GM12875 (cell line): ENCODE data around the gene SPIRE1.

Experiments used
- H3K4me3 ChIP-seq: one replicate; pipeline ENCODE4 v1.5.1; 2011; ENCODE audit warnings: low read depth, low read length, control low read depth
- TF ChIP-seq, protein P1 (sequence below): IDR thresholded peaks from 2 replicates; pipeline ENCODE4 v1.5.1; 2011; ENCODE audit warnings: low read depth, mild to moderate bottlenecking, control low read depth, inconsistent platforms, low read length, moderate library complexity, borderline replicate concordance; ENCODE audit not compliant: insufficient read depth

SPIRE1 gene

DNA sequence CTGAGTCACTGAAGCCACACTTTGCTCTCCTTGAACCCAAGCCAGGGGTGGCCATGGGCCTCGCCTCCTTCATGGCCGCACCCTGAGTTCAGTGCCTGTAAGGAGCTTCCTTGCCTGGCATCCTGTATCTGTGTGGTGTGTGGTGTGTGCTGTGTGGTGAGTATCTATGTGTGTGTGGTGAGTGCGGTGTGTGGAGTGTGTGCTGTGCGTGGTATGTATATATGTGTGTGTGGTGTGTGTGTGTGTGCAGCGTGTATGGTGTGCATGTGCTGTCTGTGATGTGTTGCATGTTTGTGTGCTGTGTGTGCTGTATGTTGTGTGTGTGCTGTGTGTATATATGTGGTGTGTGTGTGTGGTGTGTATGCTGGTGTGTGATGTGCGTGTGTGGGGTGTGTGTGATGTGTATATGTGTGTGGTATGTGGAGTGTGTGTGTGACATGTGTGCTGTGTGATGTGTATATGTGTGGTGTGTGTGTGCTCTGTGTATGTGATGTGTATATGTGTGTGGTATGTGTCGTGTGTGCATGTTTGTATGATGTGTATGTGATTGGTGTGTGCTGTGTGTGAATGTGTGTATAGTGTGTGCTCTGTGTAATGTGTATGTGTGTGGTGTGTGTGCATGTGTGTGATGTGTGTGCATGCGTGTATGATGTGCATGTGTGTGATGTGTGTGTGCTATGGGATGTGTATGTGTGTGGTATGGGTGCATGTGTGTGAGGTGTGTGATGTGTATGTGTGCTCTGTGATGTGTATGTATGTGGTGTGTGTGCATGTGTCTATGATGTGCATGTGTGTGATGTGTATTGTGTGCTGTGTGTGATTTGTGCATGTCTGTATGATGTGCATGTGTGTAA, 227.5 kb downstream of the SPIRE1 start:
- H3K4me3 ChIP-seq: no peak overlapping the region
- TF ChIP-seq, protein P1, sequence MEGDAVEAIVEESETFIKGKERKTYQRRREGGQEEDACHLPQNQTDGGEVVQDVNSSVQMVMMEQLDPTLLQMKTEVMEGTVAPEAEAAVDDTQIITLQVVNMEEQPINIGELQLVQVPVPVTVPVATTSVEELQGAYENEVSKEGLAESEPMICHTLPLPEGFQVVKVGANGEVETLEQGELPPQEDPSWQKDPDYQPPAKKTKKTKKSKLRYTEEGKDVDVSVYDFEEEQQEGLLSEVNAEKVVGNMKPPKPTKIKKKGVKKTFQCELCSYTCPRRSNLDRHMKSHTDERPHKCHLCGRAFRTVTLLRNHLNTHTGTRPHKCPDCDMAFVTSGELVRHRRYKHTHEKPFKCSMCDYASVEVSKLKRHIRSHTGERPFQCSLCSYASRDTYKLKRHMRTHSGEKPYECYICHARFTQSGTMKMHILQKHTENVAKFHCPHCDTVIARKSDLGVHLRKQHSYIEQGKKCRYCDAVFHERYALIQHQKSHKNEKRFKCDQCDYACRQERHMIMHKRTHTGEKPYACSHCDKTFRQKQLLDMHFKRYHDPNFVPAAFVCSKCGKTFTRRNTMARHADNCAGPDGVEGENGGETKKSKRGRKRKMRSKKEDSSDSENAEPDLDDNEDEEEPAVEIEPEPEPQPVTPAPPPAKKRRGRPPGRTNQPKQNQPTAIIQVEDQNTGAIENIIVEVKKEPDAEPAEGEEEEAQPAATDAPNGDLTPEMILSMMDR: no peak

GRCh38 chr18:12429556-12429955, 228.4 kb downstream of the SPIRE1 start:
- TF ChIP-seq, protein P1: no peak
- H3K4me3 ChIP-seq: no peak overlapping the region

DNA sequence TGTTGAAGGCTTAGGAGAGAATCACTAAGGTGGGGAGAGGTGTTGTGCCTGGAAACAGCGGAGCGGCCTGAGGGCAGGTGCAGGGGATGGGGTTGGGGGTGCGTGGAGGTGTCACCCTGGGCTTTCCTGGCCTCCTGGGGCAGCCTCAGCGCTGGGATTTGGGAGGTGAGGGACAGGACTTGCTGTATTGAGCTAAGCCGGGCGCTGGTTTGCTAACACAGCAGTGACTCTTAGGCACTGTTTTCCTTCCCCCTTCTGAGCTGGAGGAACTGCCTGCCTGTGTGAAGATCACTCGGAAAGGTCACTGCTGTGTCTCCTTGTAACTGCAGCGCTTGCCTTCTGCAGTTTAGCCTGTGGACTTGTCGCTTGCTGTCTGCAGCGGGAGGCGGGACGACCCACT, 229.0 kb downstream of the SPIRE1 start:
- H3K4me3 ChIP-seq: no peak overlapping the region
- TF ChIP-seq, protein P1: no peak

DNA sequence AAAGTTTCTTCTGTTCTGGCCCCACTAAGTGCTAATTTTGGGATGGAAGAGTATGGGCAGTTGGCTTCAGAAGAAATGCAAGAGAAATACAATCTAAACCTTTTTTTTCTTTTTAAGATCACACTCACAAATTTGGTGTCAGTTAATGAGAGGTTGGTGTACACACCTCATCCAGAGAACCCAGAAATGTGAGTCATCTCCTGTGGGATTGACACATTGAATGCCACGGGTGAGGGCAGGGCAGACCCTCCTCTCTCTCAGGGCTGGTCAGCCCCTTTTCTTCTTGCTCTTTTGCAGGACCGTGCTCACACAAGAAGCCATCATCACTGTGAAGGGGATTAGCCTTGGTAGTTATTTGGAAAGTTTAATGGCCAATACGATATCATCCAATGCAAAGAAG, 231.0 kb downstream of the SPIRE1 start:
- H3K4me3 ChIP-seq: no peak overlapping the region
- TF ChIP-seq, protein P1: no peak

DNA sequence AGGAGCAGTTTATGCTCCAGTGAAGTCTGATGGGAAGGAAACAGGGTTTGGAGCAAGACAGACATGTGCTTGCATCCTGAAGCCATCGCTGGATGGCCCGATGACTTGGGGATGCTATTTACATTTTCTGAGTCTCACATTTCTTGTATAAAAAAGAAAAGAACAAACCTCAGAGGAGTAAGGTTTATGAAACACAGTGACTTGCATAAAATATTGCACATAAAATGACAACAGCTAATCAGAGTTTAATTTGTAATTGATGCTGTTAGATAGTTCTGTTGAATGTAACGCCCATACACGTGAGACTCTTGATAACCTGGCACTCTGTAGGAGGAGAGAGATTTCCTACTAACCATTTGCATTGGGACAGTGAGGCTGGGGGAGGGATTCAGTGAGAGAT, 233.7 kb downstream of the SPIRE1 start:
- no peak overlapping the region for H3K4me3 ChIP-seq
- TF ChIP-seq, protein P1: no peak

DNA sequence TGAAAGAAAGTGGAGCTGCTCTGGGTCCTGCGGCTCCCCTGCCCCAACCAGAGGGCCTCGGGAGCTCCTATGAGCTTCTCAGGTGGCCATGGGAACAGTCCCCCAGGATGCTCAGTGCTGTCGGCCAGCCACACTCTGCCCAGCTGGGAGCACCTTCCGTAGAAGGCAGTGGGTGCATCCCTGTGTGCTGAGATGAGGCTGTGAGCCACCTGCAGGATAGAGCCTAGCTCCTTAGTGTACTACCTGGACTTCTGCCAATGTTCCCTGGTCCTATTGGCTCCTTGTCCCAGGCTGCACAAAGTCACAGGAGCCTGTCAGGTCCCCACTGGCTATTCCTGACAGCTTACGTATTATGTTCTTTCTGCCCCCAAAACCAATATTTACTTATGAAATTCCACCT, 234.1 kb downstream of the SPIRE1 start:
- no peak overlapping the region for H3K4me3 ChIP-seq
- TF ChIP-seq, protein P1: no peak

DNA sequence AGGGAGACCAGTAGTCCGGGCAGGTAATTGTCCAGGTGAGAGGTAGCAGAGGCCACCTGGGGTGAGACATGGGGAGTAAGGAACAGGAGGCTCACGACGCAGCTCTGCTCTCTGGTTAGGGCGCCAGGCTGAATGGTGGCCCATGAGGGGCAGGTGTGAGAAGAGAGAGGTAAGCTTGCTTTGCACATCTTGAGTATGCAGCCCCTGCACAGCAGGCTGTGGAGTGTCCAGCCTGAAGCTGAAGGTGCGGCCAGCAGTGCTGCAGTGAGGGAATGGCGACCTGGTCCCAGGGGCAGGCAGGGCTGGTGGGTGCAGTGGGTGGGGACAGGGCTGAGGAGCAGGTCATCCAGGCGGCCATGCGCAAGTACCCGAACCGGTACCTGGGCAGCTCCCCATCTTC, 234.5 kb downstream of the SPIRE1 start:
- H3K4me3 ChIP-seq: no peak overlapping the region
- TF ChIP-seq, protein P1: no peak
